ENCODE results near the gene SCN1B.

Gene SCN1B

GRCh38 chr19:35034005-35034502, 3.8 kb downstream of the SCN1B start:
- Histone ChIP-seq H3K9me3 (ENCODE audit: severe bottlenecking) (no peaks in the 10 kb centered on the region), H3K27ac (ENCODE audit: poor library complexity, severe bottlenecking) (no peak overlapping the region), H3K36me3 (ENCODE audit: low read depth) (no peaks in the 10 kb centered on the region), H3K27me3 (ENCODE audit: insufficient read depth, poor library complexity, severe bottlenecking) (peaks cover 13% of the 10 kb centered on the region), H3K4me3 (ENCODE audit: severe bottlenecking) (no peak overlapping the region), H3K4me1 (ENCODE audit: insufficient read depth, poor library complexity, severe bottlenecking) (no peaks in the 10 kb centered on the region)
- no peak for TF ChIP-seq CTCF (IDR thresholded peaks at IDR 0.05; ENCODE audit: poor library complexity, severe bottlenecking)
- DNase-seq (ENCODE audit: low spot score) (no peak), ATAC-seq (ENCODE audit: low read depth) (no peak)

- peaks cover 13% of the 10 kb centered on the region for H3K27me3 ChIP-seq (ENCODE audit: insufficient read depth, poor library complexity, severe bottlenecking)
- no peaks in the 10 kb centered on the region for H3K4me1 ChIP-seq (ENCODE audit: insufficient read depth, poor library complexity, severe bottlenecking)
- no peaks in the 10 kb centered on the region for H3K36me3 ChIP-seq (ENCODE audit: low read depth)
- no peaks in the 10 kb centered on the region for H3K9me3 ChIP-seq (ENCODE audit: severe bottlenecking)
- H3K27ac ChIP-seq (ENCODE audit: poor library complexity, severe bottlenecking), result no peak overlapping the region
- DNase-seq (ENCODE audit: low spot score), result no peak
- ATAC-seq (ENCODE audit: low read depth), result no peak
- TF ChIP-seq CTCF (IDR thresholded peaks at IDR 0.05; ENCODE audit: poor library complexity, severe bottlenecking), result no peak
- H3K4me3 ChIP-seq (ENCODE audit: severe bottlenecking), result no peak overlapping the region
Observed at GRCh38 chr19:35034588-35035382, 4.5 kb downstream of the SCN1B start.

- Histone ChIP-seq H3K27me3 (ENCODE audit: insufficient read depth, poor library complexity, severe bottlenecking) (no peaks in the 10 kb centered on the region), H3K4me3 (ENCODE audit: severe bottlenecking) (no peak overlapping the region), H3K27ac (ENCODE audit: poor library complexity, severe bottlenecking) (no peak overlapping the region), H3K4me1 (ENCODE audit: insufficient read depth, poor library complexity, severe bottlenecking) (no peaks in the 10 kb centered on the region), H3K9me3 (ENCODE audit: severe bottlenecking) (no peaks in the 10 kb centered on the region), H3K36me3 (ENCODE audit: low read depth) (no peaks in the 10 kb centered on the region)
- ATAC-seq (ENCODE audit: low read depth) (no peak), DNase-seq (ENCODE audit: low spot score) (no peak)
- TF ChIP-seq CTCF (IDR thresholded peaks at IDR 0.05; ENCODE audit: poor library complexity, severe bottlenecking), result no peak
Observed at GRCh38 chr19:35037716-35038622, 7.7 kb downstream of the SCN1B start.

GRCh38 chr19:35038623-35039512, 8.6 kb downstream of the SCN1B start:
- peak; percentile 46 for DNase-seq (ENCODE audit: low spot score)
- Histone ChIP-seq H3K4me1 (ENCODE audit: insufficient read depth, poor library complexity, severe bottlenecking) (no peaks in the 10 kb centered on the region), H3K4me3 (ENCODE audit: severe bottlenecking) (no peak overlapping the region), H3K27ac (ENCODE audit: poor library complexity, severe bottlenecking) (no peak overlapping the region), H3K27me3 (ENCODE audit: insufficient read depth, poor library complexity, severe bottlenecking) (no peaks in the 10 kb centered on the region), H3K36me3 (ENCODE audit: low read depth) (no peaks in the 10 kb centered on the region), H3K9me3 (ENCODE audit: severe bottlenecking) (no peaks in the 10 kb centered on the region)
- TF ChIP-seq CTCF (IDR thresholded peaks at IDR 0.05; ENCODE audit: poor library complexity, severe bottlenecking), result no peak
- ATAC-seq (ENCODE audit: low read depth), result no peak

Data from RWPE2 (cell line).